ENCODE data around the gene OR6K2. TPM values are rescaled to one million over a fixed set of nuclear protein-coding genes. Genes with fewer than 3 reads are reported as not detected.

The OR6K2 gene, protein sequence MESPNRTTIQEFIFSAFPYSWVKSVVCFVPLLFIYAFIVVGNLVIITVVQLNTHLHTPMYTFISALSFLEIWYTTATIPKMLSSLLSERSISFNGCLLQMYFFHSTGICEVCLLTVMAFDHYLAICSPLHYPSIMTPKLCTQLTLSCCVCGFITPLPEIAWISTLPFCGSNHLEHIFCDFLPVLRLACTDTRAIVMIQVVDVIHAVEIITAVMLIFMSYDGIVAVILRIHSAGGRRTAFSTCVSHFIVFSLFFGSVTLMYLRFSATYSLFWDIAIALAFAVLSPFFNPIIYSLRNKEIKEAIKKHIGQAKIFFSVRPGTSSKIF
- not detected for total RNA-seq

DNA sequence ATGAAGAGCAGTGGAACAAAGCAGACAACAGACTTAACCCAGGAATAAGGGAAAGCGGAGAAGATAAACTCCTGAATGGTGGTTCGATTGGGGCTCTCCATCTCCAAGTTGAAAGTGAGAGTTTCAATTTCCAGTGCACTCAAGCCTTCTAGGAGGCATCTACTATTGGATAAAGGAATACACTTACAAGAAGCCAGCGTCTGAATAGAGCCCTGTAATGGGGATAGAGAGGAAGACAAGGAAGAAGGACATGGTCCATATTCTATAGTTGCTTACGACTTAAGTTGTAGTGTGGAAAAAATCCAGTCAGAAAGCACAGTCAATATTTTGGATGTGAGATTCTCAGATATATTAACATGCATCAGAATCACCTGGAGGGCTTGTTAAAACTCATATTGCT is at the start of gene OR6K2:
Gene OR6K2 (minus strand): TSS at position 101 of the 400 bp plus-strand sequence. CDS start 0 bp downstream, at position 101.
- H3K9me3 ChIP-seq (ENCODE audit: control insufficient read depth in 3 of 3, low read length in 3 of 3) = no peaks in the 10 kb centered on the region
- H3K9ac ChIP-seq (ENCODE audit: low read depth in 1 of 3, low read length in 3 of 3) = no peak within 1 kb of the TSS
- no peaks in the 10 kb centered on the region for H3K27me3 ChIP-seq (ENCODE audit: control insufficient read depth in 3 of 3, insufficient read depth in 3 of 3, low read length in 3 of 3)
- no peaks in the 10 kb centered on the region for H3K4me1 ChIP-seq (ENCODE audit: control insufficient read depth in 3 of 3, insufficient read depth in 3 of 3, low read length in 3 of 3)
- no peaks in the 10 kb centered on the region for H3K36me3 ChIP-seq (ENCODE audit: control insufficient read depth in 3 of 3, insufficient read depth in 3 of 3, low read length in 3 of 3)
- H3K27ac ChIP-seq (ENCODE audit: low read depth, low read length) = no peak within 1 kb of the TSS
- H3K4me3 ChIP-seq (ENCODE audit: low read length in 3 of 3) = no peak within 1 kb of the TSS

DNA sequence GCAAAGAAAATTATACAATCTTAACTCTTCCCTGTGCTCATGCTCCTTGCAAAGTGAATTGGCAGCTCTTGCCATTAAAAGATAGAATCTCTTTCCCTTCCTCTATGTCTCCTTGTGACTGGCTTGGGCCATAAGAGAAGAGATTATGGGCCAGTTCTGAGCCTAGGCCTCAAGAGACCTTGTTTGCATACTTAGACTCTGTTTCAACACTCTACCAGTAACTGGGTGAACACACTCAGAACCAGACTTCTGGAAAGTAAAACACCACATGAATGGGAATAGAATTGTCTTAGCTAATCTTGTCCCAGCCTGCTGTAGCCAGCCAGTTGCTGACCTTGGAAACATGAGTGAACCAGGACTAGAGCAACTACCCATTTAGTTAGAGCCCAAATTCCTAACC is 35.4 kb upstream of the OR6K2 start:
- H3K9ac ChIP-seq (ENCODE audit: low read depth in 1 of 3, low read length in 3 of 3) = no peak overlapping the region
- H3K4me1 ChIP-seq (ENCODE audit: control insufficient read depth in 3 of 3, insufficient read depth in 3 of 3, low read length in 3 of 3) = no peaks in the 10 kb centered on the region
- no peaks in the 10 kb centered on the region for H3K27me3 ChIP-seq (ENCODE audit: control insufficient read depth in 3 of 3, insufficient read depth in 3 of 3, low read length in 3 of 3)
- H3K27ac ChIP-seq (ENCODE audit: low read depth, low read length) = no peak overlapping the region
- H3K4me3 ChIP-seq (ENCODE audit: low read length in 3 of 3) = no peak overlapping the region
- H3K9me3 ChIP-seq (ENCODE audit: control insufficient read depth in 3 of 3, low read length in 3 of 3) = no peaks in the 10 kb centered on the region
- H3K36me3 ChIP-seq (ENCODE audit: control insufficient read depth in 3 of 3, insufficient read depth in 3 of 3, low read length in 3 of 3) = no peaks in the 10 kb centered on the region

DNA sequence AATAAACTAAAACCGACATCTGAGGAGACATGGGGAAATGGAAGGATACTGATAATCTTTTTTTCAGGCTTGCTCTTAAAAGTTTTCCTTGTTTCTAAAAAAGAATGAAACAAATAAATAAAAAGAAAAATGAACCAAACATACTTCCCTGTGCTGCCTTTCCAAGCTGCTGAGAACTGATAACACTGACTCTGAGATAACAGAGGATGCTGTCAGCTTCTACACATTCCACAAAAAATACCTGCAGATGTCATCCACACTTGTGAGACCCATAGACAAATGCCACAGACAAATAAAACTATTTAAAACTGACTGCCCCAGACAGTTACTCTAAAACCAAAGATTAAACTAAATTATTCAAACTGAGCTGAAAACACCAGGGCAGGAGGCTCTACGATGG is 32.1 kb upstream of the OR6K2 start:
- Histone ChIP-seq H3K4me3 (ENCODE audit: low read length in 3 of 3) (no peak overlapping the region), H3K4me1 (ENCODE audit: control insufficient read depth in 3 of 3, insufficient read depth in 3 of 3, low read length in 3 of 3) (no peaks in the 10 kb centered on the region), H3K36me3 (ENCODE audit: control insufficient read depth in 3 of 3, insufficient read depth in 3 of 3, low read length in 3 of 3) (no peaks in the 10 kb centered on the region), H3K9me3 (ENCODE audit: control insufficient read depth in 3 of 3, low read length in 3 of 3) (no peaks in the 10 kb centered on the region), H3K27ac (ENCODE audit: low read depth, low read length) (no peak overlapping the region), H3K9ac (ENCODE audit: low read depth in 1 of 3, low read length in 3 of 3) (no peak overlapping the region), H3K27me3 (ENCODE audit: control insufficient read depth in 3 of 3, insufficient read depth in 3 of 3, low read length in 3 of 3) (no peaks in the 10 kb centered on the region)

DNA sequence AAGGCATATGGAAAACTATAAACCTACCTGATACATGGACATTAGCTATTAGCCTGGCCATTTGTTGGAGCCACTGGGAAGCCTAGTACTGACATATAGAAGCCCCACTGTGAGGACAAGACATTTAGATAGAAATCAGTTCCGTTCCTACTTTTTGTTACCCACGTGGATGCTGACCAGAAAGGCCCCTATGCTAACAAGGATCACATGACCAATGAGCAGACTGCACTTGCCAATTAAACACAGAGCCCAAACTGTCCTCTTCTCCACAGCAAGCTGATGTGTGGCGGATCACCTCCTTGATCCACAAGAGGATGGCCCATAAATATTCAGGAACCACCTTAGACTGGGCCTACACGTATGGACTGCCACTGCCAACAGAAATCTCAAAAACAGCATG is 31.3 kb upstream of the OR6K2 start:
- Histone ChIP-seq H3K36me3 (ENCODE audit: control insufficient read depth in 3 of 3, insufficient read depth in 3 of 3, low read length in 3 of 3) (no peaks in the 10 kb centered on the region), H3K27ac (ENCODE audit: low read depth, low read length) (no peak overlapping the region), H3K9ac (ENCODE audit: low read depth in 1 of 3, low read length in 3 of 3) (no peak overlapping the region), H3K27me3 (ENCODE audit: control insufficient read depth in 3 of 3, insufficient read depth in 3 of 3, low read length in 3 of 3) (no peaks in the 10 kb centered on the region), H3K4me3 (ENCODE audit: low read length in 3 of 3) (no peak overlapping the region), H3K4me1 (ENCODE audit: control insufficient read depth in 3 of 3, insufficient read depth in 3 of 3, low read length in 3 of 3) (no peaks in the 10 kb centered on the region), H3K9me3 (ENCODE audit: control insufficient read depth in 3 of 3, low read length in 3 of 3) (no peaks in the 10 kb centered on the region)

DNA sequence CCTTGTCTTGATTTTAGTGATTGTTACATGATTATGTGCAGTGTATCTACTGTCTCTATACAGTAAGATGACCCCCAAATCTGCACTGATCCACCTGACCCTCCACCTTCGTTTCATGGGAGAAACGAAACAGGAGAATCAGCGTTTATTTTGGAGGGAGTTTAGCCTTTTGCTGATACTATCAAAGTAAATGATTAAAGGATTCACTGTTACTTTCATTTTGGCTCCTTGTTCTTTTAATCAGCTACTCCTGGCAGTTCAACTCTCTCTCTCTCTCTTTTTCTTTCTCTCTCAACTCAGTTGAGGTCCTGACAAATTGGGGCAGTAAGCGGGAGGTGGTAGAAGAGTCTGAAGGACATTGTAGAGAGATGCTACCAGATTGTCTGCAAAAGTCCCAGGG is 30.0 kb upstream of the OR6K2 start:
- Histone ChIP-seq H3K4me3 (ENCODE audit: low read length in 3 of 3) (no peak overlapping the region), H3K27me3 (ENCODE audit: control insufficient read depth in 3 of 3, insufficient read depth in 3 of 3, low read length in 3 of 3) (no peaks in the 10 kb centered on the region), H3K4me1 (ENCODE audit: control insufficient read depth in 3 of 3, insufficient read depth in 3 of 3, low read length in 3 of 3) (no peaks in the 10 kb centered on the region), H3K36me3 (ENCODE audit: control insufficient read depth in 3 of 3, insufficient read depth in 3 of 3, low read length in 3 of 3) (no peaks in the 10 kb centered on the region), H3K9ac (ENCODE audit: low read depth in 1 of 3, low read length in 3 of 3) (no peak overlapping the region), H3K9me3 (ENCODE audit: control insufficient read depth in 3 of 3, low read length in 3 of 3) (no peaks in the 10 kb centered on the region), H3K27ac (ENCODE audit: low read depth, low read length) (no peak overlapping the region)

DNA sequence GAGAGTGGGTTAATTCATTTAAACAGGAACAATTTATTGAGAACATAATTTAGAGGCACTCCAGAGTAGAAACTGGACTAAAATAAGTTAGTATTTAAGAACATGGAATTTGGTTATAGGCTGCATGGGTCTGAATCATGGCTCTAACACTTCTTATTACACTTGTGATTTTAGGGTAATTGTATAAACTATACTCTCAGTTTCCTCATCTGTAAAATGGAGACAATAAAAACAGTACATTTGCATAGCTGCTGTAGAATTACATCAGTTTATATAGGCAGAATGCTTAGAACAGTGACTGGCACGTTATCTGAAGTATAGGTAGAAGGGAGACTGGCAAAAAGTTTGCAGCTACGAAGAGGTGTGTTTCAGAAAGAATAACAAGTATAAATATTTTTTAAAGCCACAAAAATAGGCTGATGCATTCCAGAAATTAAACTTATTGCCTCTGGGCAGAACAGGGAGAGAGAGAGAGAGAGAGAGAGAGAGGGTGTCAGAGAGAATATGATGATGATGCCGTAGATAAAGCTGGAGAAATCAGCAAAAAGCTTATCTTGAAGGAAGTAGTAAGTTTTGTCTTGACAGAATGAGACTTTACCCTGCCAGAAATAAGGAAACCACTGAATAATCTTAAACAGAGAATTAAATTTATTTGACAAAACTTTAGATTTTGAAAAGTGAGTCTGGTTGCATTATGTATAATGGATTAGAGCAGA is 28.2 kb upstream of the OR6K2 start:
- Histone ChIP-seq H3K9ac (ENCODE audit: low read depth in 1 of 3, low read length in 3 of 3) (no peak overlapping the region), H3K4me1 (ENCODE audit: control insufficient read depth in 3 of 3, insufficient read depth in 3 of 3, low read length in 3 of 3) (no peaks in the 10 kb centered on the region), H3K36me3 (ENCODE audit: control insufficient read depth in 3 of 3, insufficient read depth in 3 of 3, low read length in 3 of 3) (no peaks in the 10 kb centered on the region), H3K4me3 (ENCODE audit: low read length in 3 of 3) (no peak overlapping the region), H3K27ac (ENCODE audit: low read depth, low read length) (no peak overlapping the region), H3K27me3 (ENCODE audit: control insufficient read depth in 3 of 3, insufficient read depth in 3 of 3, low read length in 3 of 3) (no peaks in the 10 kb centered on the region), H3K9me3 (ENCODE audit: control insufficient read depth in 3 of 3, low read length in 3 of 3) (no peaks in the 10 kb centered on the region)

DNA sequence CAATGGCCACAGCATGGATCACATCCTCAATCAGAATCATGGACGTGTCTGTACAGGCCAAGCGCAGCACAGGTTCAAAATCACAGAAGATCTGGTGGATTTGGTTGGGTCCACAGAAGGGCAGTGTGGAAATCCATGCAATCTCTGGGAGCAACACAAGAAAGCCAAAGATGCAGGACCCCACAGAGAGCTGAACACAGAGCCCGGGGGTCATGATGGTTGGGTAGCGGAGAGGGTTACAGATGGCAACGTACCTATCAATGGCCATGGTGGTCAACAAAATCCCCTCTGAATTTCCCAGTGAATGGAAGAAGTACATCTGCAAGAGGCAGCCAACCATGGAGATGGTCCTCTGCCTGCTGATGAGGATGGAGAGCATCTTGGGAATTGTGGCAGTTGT is 24.0 kb upstream of the OR6K2 start:
- H3K4me1 ChIP-seq (ENCODE audit: control insufficient read depth in 3 of 3, insufficient read depth in 3 of 3, low read length in 3 of 3) = no peaks in the 10 kb centered on the region
- H3K27me3 ChIP-seq (ENCODE audit: control insufficient read depth in 3 of 3, insufficient read depth in 3 of 3, low read length in 3 of 3) = no peaks in the 10 kb centered on the region
- no peak overlapping the region for H3K4me3 ChIP-seq (ENCODE audit: low read length in 3 of 3)
- no peaks in the 10 kb centered on the region for H3K9me3 ChIP-seq (ENCODE audit: control insufficient read depth in 3 of 3, low read length in 3 of 3)
- no peak overlapping the region for H3K27ac ChIP-seq (ENCODE audit: low read depth, low read length)
- no peaks in the 10 kb centered on the region for H3K36me3 ChIP-seq (ENCODE audit: control insufficient read depth in 3 of 3, insufficient read depth in 3 of 3, low read length in 3 of 3)
- no peak overlapping the region for H3K9ac ChIP-seq (ENCODE audit: low read depth in 1 of 3, low read length in 3 of 3)

DNA sequence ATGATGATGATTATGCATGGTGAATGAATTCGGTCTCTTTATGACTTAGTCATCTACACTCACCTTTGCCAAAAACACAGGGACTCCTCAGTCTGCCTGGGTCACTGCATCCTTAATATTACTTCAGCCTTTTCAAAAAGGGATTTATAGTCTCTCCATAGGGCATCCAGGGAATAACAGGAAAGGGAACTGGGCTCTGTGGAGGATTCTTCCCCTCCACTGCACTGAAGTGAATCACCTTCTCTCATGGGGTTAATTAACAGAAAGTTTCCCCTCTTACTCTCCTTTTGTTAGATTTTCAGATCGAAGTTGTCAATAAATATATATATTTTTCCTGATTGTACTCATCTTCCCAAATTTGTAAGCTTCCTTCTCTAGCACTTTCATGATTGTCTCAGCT is 20.2 kb upstream of the OR6K2 start, which contains the start of gene OR6K3:
Gene OR6K3 (minus strand): TSS at position 101 of the 400 bp plus-strand sequence. CDS start 2,605 bp downstream, outside the sequence.
- Histone ChIP-seq H3K9ac (ENCODE audit: low read depth in 1 of 3, low read length in 3 of 3) (no peak within 1 kb of the TSS), H3K4me1 (ENCODE audit: control insufficient read depth in 3 of 3, insufficient read depth in 3 of 3, low read length in 3 of 3) (no peaks in the 10 kb centered on the region), H3K4me3 (ENCODE audit: low read length in 3 of 3) (no peak within 1 kb of the TSS), H3K27ac (ENCODE audit: low read depth, low read length) (no peak within 1 kb of the TSS), H3K36me3 (ENCODE audit: control insufficient read depth in 3 of 3, insufficient read depth in 3 of 3, low read length in 3 of 3) (no peaks in the 10 kb centered on the region), H3K27me3 (ENCODE audit: control insufficient read depth in 3 of 3, insufficient read depth in 3 of 3, low read length in 3 of 3) (no peaks in the 10 kb centered on the region), H3K9me3 (ENCODE audit: control insufficient read depth in 3 of 3, low read length in 3 of 3) (no peaks in the 10 kb centered on the region)

DNA sequence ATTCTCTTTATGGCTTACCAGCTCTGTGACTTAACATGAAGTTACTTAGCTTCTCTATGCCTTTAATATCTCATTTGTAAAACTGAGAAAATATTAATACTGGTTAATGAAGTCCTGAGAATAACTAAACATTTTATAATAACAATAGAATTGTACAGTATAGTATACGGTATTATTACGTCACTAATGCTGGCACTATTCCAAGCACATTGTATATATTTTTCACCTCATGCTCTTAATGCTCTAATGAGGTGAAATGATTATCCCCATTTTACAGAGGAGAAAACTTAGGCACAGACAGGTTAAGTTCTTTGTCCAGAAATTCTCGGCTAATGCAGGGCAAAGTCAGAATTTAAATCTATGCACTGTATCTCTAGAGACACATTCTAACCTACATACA is 19.2 kb upstream of the OR6K2 start:
- no peak overlapping the region for H3K4me3 ChIP-seq (ENCODE audit: low read length in 3 of 3)
- no peak overlapping the region for H3K27ac ChIP-seq (ENCODE audit: low read depth, low read length)
- H3K27me3 ChIP-seq (ENCODE audit: control insufficient read depth in 3 of 3, insufficient read depth in 3 of 3, low read length in 3 of 3) = no peaks in the 10 kb centered on the region
- no peak overlapping the region for H3K9ac ChIP-seq (ENCODE audit: low read depth in 1 of 3, low read length in 3 of 3)
- H3K4me1 ChIP-seq (ENCODE audit: control insufficient read depth in 3 of 3, insufficient read depth in 3 of 3, low read length in 3 of 3) = no peaks in the 10 kb centered on the region
- H3K36me3 ChIP-seq (ENCODE audit: control insufficient read depth in 3 of 3, insufficient read depth in 3 of 3, low read length in 3 of 3) = no peaks in the 10 kb centered on the region
- H3K9me3 ChIP-seq (ENCODE audit: control insufficient read depth in 3 of 3, low read length in 3 of 3) = no peaks in the 10 kb centered on the region

DNA sequence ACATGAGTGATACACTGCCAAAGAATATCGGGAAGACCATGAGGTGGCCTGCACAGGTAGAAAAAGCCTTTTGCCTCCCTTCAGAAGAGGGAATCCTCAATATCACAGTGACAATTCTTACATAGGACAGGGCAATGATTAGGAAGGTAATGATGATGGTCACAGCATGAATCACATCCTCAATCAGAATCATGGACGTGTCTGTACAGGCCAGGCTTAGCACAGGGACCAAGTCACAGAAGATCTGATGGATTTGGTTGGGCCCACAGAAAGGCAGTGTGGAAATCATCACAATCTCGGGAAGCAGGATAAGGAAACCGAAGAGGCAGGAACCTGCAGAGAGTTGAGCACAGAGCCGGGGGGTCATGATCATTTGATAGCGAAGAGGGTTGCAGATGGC is 16.9 kb upstream of the OR6K2 start:
- Histone ChIP-seq H3K4me1 (ENCODE audit: control insufficient read depth in 3 of 3, insufficient read depth in 3 of 3, low read length in 3 of 3) (no peaks in the 10 kb centered on the region), H3K27me3 (ENCODE audit: control insufficient read depth in 3 of 3, insufficient read depth in 3 of 3, low read length in 3 of 3) (no peaks in the 10 kb centered on the region), H3K9ac (ENCODE audit: low read depth in 1 of 3, low read length in 3 of 3) (no peak overlapping the region), H3K36me3 (ENCODE audit: control insufficient read depth in 3 of 3, insufficient read depth in 3 of 3, low read length in 3 of 3) (no peaks in the 10 kb centered on the region), H3K4me3 (ENCODE audit: low read length in 3 of 3) (no peak overlapping the region), H3K9me3 (ENCODE audit: control insufficient read depth in 3 of 3, low read length in 3 of 3) (no peaks in the 10 kb centered on the region), H3K27ac (ENCODE audit: low read depth, low read length) (no peak overlapping the region)
